ENCODE results near the gene SELENOS.

The SELENOS gene

GRCh38 chr15:101254157-101255050, 22.9 kb downstream of the SELENOS start:
- no peak overlapping the region for H3K4me3 ChIP-seq (ENCODE audit: low read depth, low read length)
- TF ChIP-seq CTCF (IDR thresholded peaks at IDR 0.05; ENCODE audit: low read depth, low read length), result no peak

GRCh38 chr15:101252836-101253235, 24.4 kb downstream of the SELENOS start:
- H3K4me3 ChIP-seq (ENCODE audit: low read depth, low read length), result peak overlapping the region; percentile 69
- no peak for TF ChIP-seq CTCF (IDR thresholded peaks at IDR 0.05; ENCODE audit: low read depth, low read length)

GRCh38 chr15:101251830-101252820, 25.2 kb downstream of the SELENOS start, which contains the start of gene CHSY1:
Gene CHSY1, minus strand, starts transcription at chr15:101252048. Its CDS starts 592 bp downstream, at chr15:101251456.
- H3K4me3 ChIP-seq (ENCODE audit: low read depth, low read length), result peak within 1 kb of the TSS; percentile 90
- no peak for TF ChIP-seq CTCF (IDR thresholded peaks at IDR 0.05; ENCODE audit: low read depth, low read length)

- no peak for TF ChIP-seq CTCF (IDR thresholded peaks at IDR 0.05; ENCODE audit: low read depth, low read length)
Observed at GRCh38 chr15:101250873-101251829, 26.1 kb downstream of the SELENOS start.

GRCh38 chr15:101250341-101250831, 26.9 kb downstream of the SELENOS start:
- H3K4me3 ChIP-seq (ENCODE audit: low read depth, low read length), result peak overlapping the region; percentile 90
- TF ChIP-seq CTCF (IDR thresholded peaks at IDR 0.05; ENCODE audit: low read depth, low read length), result no peak

More at GRCh38 chr15:101250873-101251829, 26.1 kb downstream of the SELENOS start:
- peak overlapping the region; percentile 90 for H3K4me3 ChIP-seq (ENCODE audit: low read depth, low read length)

- no peak for TF ChIP-seq CTCF (IDR thresholded peaks at IDR 0.05; ENCODE audit: low read depth, low read length)
- H3K4me3 ChIP-seq (ENCODE audit: low read depth, low read length), result no peak overlapping the region
Observed at GRCh38 chr15:101248274-101248673, 29.0 kb downstream of the SELENOS start.
